A549 (cell line): ENCODE measurements around the gene USP12. TPM values are rescaled to one million over a fixed set of nuclear protein-coding genes. Genes with fewer than 3 reads are reported as not detected.

Source experiments
- ATAC-seq, 2 experiments: fragments of 200-7000 bp in 1 of 2; fragments of >200 bp in 1 of 2; cut with Nextera tagmentation in 1 of 2; cut with Tn5 transposase in 1 of 2; 3 replicates each; pipeline versions ENCODE4 v1.8.0 to v1.9.1; 2018 to 2020; ENCODE audit warnings: mild to moderate bottlenecking in 1 of 2, moderate library complexity in 1 of 2
- CTCF ChIA-PET: fragments of 300-600 bp; sonication (Branson Sonifier 250); formaldehyde crosslinking; extraction: SDS; loops from one replicate; lab custom pipeline; 2021; ENCODE audit warnings: antibody characterized with exemption, inconsistent platforms; lab: Yijun Ruan, JAX
- POLR2A ChIA-PET: fragments of 350-600 bp; formaldehyde crosslinking; extraction: SDS; loops from one replicate; lab custom pipeline; 2021; ENCODE audit warnings: antibody characterized with exemption, inconsistent platforms; lab: Yijun Ruan, JAX
- DNase-seq, 2 experiments: peaks; one replicate each; pipeline versions ENCODE4 v3.0.0 to v3.0.0-alpha.2; 2011 to 2016; ENCODE audit warnings: low read depth in 1 of 2, low spot score in 1 of 2
- FAIRE-seq: peaks from 2 replicates; lab custom pipeline; 2011; peaks lifted over from hg19 to GRCh38; lab: Jason Lieb, UNC
- H3K27ac ChIP-seq, 2 experiments: fragments of >200 bp; sonication (Bioruptor Twin); formaldehyde crosslinking; 3 replicates each; pipeline ENCODE4 v1.5.1; 2016 to 2017
- H3K4me1 ChIP-seq: fragments of >200 bp; sonication (Bioruptor Twin); formaldehyde crosslinking; 3 replicates; pipeline ENCODE4 v1.6.1; 2016
- H3K4me2 ChIP-seq: fragments of >200 bp; sonication (Bioruptor Twin); formaldehyde crosslinking; 3 replicates; pipeline ENCODE4 v1.6.1; 2016
- H3K4me3 ChIP-seq: fragments of >200 bp; sonication (Bioruptor Twin); formaldehyde crosslinking; 3 replicates; pipeline ENCODE4 v1.5.1; 2016
- H3K9me3 ChIP-seq: fragments of >200 bp; sonication (Bioruptor Twin); formaldehyde crosslinking; 3 replicates; pipeline ENCODE4 v1.6.1; 2016
- BHLHE40 ChIP-seq: IDR thresholded peaks from 2 replicates; pipeline ENCODE4 v1.6.1; 2012; ENCODE audit warnings: low read depth, low read length, inconsistent platforms
- CHD4 ChIP-seq: fragments of 200-600 bp; sonication (generic); IDR thresholded peaks from 2 replicates; pipeline ENCODE4 v1.6.1; 2016; ENCODE audit warnings: antibody characterized with exemption, mild to moderate bottlenecking, borderline replicate concordance
- EHMT2 ChIP-seq: fragments of 200-600 bp; sonication (generic); IDR thresholded peaks from 2 replicates; pipeline ENCODE4 v1.6.1; 2016; ENCODE audit warnings: antibody characterized with exemption, low read depth, mild to moderate bottlenecking, moderate library complexity
- FOSL2 ChIP-seq, 2 experiments: fragments of 450-650 bp in 1 of 2; fragments of >200 bp in 1 of 2; sonication (Bioruptor Twin) in 1 of 2; formaldehyde crosslinking; IDR thresholded peaks; 2 replicates each; pipeline versions ENCODE4 v1.5.0 to v1.6.1; 2016 to 2020; ENCODE audit warnings: mild to moderate bottlenecking in 1 of 2, moderate library complexity in 1 of 2
- HEYL ChIP-seq: fragments of 250-450 bp; sonication (Bioruptor Pico); IDR thresholded peaks from 2 replicates; pipeline ENCODE4 v1.8.0; 2021; ENCODE audit warnings: mild to moderate bottlenecking, moderate library complexity
- HOXA7 ChIP-seq: fragments of 250-450 bp; sonication (Bioruptor Pico); IDR thresholded peaks from 2 replicates; pipeline ENCODE4 v1.5.0; 2020; ENCODE audit warnings: mild to moderate bottlenecking, moderate library complexity
- KDM5A ChIP-seq: fragments of 200-600 bp; sonication (generic); IDR thresholded peaks from 2 replicates; pipeline ENCODE4 v1.6.1; 2016; ENCODE audit warnings: antibody characterized with exemption, mild to moderate bottlenecking
- MAZ ChIP-seq: fragments of 150-350 bp; IDR thresholded peaks from 2 replicates; pipeline ENCODE4 v1.6.1; 2014; ENCODE audit warnings: antibody characterized with exemption, low read depth, low read length, borderline replicate concordance
- NFE2L2 ChIP-seq: fragments of 150-350 bp; conservative IDR thresholded peaks from 2 replicates; pipeline ENCODE4 v1.6.1; 2014; ENCODE audit warnings: low read length
- POLR2AphosphoS2 ChIP-seq: conservative IDR thresholded peaks from 2 replicates; pipeline ENCODE4 v1.6.1; 2012; ENCODE audit warnings: low read length, improper control_type of control experiment, inconsistent platforms
- RAD21 ChIP-seq, 2 experiments: fragments of >200 bp in 1 of 2; sonication (Bioruptor Twin) in 1 of 2; formaldehyde crosslinking in 1 of 2; IDR thresholded peaks in 1 of 2; conservative IDR thresholded peaks in 1 of 2; 2 replicates in 1 of 2; 3 replicates in 1 of 2; pipeline ENCODE4 v1.6.1; 2012 to 2018; ENCODE audit warnings: inconsistent platforms in 1 of 2
- RCOR1 ChIP-seq: fragments of 150-350 bp; IDR thresholded peaks from 2 replicates; pipeline ENCODE4 v1.6.1; 2014; ENCODE audit warnings: antibody characterized with exemption, low read length, low read depth
- ZFP36 ChIP-seq: fragments of 450-650 bp; IDR thresholded peaks from 2 replicates; pipeline ENCODE4 v1.6.1; 2014; ENCODE audit warnings: borderline replicate concordance; ENCODE audit not compliant: partially characterized antibody
- ZNF302 ChIP-seq: fragments of 250-450 bp; sonication (Bioruptor Pico); IDR thresholded peaks from 2 replicates; pipeline ENCODE4 v1.9.0; 2021; ENCODE audit warnings: inconsistent platforms, mild to moderate bottlenecking, moderate library complexity
- WGBS: methylation state at CpG from one replicate; pipeline ENCODE4 v1.1.6; 2017; ENCODE audit errors: missing lambda C conversion rate; 5-methylcytosine and 5-hydroxymethylcytosine counted together
- polyA plus RNA-seq, 4 experiments: library from polyadenylated mRNA; depleted of rRNA in 3 of 4; stranded (reverse); fragments of >200 nt; fragmentation: RNase III in 1 of 4; extraction: RNeasy Plus Mini Kit Qiagen cat#74134 plus additional on column Dnase treatment in 1 of 4; gene quantifications; 2 replicates in 3 of 4; 3 replicates in 1 of 4; pipeline ENCODE4 v1.2.3, GENCODE V29; 2011 to 2017
- TF ChIP-seq, protein P1 (sequence below): IDR thresholded peaks from 2 replicates; pipeline ENCODE4 v1.6.1; 2012
- TF ChIP-seq, protein P2 (sequence below): fragments of 250-450 bp; sonication (Bioruptor Pico); IDR thresholded peaks from 2 replicates; pipeline ENCODE4 v1.5.0; 2021; ENCODE audit warnings: mild to moderate bottlenecking, moderate library complexity, borderline replicate concordance
- TF ChIP-seq, protein P3 (sequence below): fragments of 450-650 bp; IDR thresholded peaks from 2 replicates; pipeline ENCODE4 v1.6.1; 2014; ENCODE audit warnings: antibody characterized with exemption
- TF ChIP-seq, protein P4 (sequence below): fragments of 200-600 bp; sonication (generic); IDR thresholded peaks from 2 replicates; pipeline ENCODE4 v1.6.1; 2016; ENCODE audit warnings: antibody characterized with exemption, mild to moderate bottlenecking, moderate library complexity
- TF ChIP-seq, protein P5 (sequence below): IDR thresholded peaks from 2 replicates; pipeline ENCODE4 v1.6.1; 2012
- TF ChIP-seq, protein P6 (sequence below): fragments of >200 bp; sonication (Bioruptor Twin); formaldehyde crosslinking; IDR thresholded peaks from 2 replicates; pipeline ENCODE4 v1.6.1; 2016

Gene USP12
- polyA plus RNA-seq, 2 of the 4 experiments (the other 2 are of a cell fraction), result 19.1 to 21.2 TPM

DNA sequence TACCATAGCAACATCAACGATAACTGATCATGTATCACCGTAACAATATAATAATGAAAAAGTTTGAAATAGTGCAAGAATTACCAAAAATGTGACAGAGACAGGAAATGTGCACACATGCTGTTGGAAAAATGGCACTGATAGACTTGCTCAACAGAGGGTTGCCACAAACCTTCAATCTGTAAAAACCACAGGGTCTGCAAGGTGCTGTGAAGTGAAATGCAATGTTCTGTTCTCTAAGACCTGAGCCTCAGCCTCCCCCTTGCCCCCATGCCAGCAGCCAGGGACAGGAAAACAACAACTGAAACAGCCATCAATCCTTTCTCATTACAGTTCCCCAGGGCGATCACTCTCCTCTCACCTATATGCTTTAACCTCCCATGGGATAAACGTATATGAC, 88.4 kb downstream of the USP12 start:
- ATAC-seq, result no peak
- WGBS, result 92% methylated on average over 4 of the region's 4 CpGs
- Histone ChIP-seq H3K4me3 (no peak overlapping the region), H3K4me2 (no peak overlapping the region), H3K27ac (no peak overlapping the region)
- CTCF ChIA-PET, result no interaction called here
- TF ChIP-seq, protein P1, sequence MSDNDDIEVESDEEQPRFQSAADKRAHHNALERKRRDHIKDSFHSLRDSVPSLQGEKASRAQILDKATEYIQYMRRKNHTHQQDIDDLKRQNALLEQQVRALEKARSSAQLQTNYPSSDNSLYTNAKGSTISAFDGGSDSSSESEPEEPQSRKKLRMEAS, result no peak
- TF ChIP-seq ZNF302 (CRISPR knock-in tag) (no peak), HOXA7 (CRISPR knock-in tag) (no peak), FOSL2 (IDR thresholded peaks at IDR 0.05) (no peak), FOSL2 (CRISPR knock-in tag; IDR thresholded peaks at IDR 0.05) (no peak), EHMT2 (no peak)
- TF ChIP-seq, all 56 proteins: peak for 0
- FAIRE-seq (no peak), DNase-seq (no peak)
- Histone ChIP-seq H3K4me1 (no peaks in the 10 kb centered on the region), H3K9me3 (no peaks in the 10 kb centered on the region)
- POLR2A ChIA-PET, result no interaction called here

DNA sequence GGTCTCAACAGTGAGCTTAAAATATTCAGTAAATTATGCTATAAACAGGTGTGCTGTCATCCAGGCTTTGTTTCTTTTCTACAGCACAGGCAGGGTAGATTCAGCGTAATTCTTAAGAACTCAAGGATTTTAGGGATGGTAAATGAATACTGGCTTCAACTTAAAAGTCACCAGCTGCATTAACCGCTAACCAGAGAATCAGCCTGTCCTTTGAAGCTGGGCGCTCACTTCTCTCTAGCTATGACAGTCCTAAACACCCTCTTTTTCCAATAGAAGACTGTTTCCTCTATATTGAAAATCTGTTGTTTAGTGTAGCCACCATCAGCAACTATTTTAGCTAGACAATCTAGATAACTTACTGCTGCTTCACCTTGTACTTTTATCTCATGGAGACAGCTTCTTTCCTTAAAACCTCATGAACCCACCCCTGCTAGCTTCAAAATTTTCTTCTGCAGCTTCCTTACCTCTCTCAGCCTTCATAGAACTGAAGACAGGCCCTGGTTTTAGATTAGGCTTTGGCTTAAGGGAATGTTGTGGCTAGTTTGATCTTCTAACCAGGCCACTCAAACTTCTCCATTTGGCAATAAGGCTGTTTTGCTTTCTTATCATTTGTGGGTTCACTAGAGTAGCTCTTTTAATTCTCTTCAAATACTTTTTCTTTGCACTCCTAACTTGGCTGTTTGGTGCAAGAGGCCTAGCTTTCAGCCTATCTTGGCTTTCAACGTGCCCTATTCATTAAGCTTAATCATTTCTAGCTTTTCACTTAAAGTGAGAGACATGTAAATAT, 89.5 kb downstream of the USP12 start:
- Histone ChIP-seq H3K4me2 (no peak overlapping the region), H3K4me3 (no peak overlapping the region), H3K9me3 (no peaks in the 10 kb centered on the region), H3K4me1 (no peaks in the 10 kb centered on the region), H3K27ac (no peak overlapping the region)
- 94% methylated on average over 4 of the region's 4 CpGs for WGBS
- FAIRE-seq, result no peak
- DNase-seq, result no peak
- ChIA-PET CTCF (no interaction called here), POLR2A (no interaction called here)
- TF ChIP-seq KDM5A (no peak), ZNF302 (CRISPR knock-in tag) (no peak), RAD21 (conservative IDR thresholded peaks at IDR 0.05 in 1 of 2, IDR thresholded peaks at IDR 0.05 in 1 of 2) (no peak), BHLHE40 (no peak), CHD4 (no peak), NFE2L2 (no peak), HEYL (CRISPR knock-in tag) (no peak), MAZ (no peak), RCOR1 (no peak), POLR2AphosphoS2 (no peak), ZFP36 (no peak)
- TF ChIP-seq, protein P2, sequence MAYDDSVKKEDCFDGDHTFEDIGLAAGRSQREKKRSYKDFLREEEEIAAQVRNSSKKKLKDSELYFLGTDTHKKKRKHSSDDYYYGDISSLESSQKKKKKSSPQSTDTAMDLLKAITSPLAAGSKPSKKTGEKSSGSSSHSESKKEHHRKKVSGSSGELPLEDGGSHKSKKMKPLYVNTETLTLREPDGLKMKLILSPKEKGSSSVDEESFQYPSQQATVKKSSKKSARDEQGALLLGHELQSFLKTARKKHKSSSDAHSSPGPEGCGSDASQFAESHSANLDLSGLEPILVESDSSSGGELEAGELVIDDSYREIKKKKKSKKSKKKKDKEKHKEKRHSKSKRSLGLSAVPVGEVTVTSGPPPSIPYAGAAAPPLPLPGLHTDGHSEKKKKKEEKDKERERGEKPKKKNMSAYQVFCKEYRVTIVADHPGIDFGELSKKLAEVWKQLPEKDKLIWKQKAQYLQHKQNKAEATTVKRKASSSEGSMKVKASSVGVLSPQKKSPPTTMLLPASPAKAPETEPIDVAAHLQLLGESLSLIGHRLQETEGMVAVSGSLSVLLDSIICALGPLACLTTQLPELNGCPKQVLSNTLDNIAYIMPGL (CRISPR knock-in tag), result no peak
- TF ChIP-seq, protein P1, result no peak
- TF ChIP-seq, protein P3, sequence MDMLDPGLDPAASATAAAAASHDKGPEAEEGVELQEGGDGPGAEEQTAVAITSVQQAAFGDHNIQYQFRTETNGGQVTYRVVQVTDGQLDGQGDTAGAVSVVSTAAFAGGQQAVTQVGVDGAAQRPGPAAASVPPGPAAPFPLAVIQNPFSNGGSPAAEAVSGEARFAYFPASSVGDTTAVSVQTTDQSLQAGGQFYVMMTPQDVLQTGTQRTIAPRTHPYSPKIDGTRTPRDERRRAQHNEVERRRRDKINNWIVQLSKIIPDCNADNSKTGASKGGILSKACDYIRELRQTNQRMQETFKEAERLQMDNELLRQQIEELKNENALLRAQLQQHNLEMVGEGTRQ, result no peak
- TF ChIP-seq, protein P4, sequence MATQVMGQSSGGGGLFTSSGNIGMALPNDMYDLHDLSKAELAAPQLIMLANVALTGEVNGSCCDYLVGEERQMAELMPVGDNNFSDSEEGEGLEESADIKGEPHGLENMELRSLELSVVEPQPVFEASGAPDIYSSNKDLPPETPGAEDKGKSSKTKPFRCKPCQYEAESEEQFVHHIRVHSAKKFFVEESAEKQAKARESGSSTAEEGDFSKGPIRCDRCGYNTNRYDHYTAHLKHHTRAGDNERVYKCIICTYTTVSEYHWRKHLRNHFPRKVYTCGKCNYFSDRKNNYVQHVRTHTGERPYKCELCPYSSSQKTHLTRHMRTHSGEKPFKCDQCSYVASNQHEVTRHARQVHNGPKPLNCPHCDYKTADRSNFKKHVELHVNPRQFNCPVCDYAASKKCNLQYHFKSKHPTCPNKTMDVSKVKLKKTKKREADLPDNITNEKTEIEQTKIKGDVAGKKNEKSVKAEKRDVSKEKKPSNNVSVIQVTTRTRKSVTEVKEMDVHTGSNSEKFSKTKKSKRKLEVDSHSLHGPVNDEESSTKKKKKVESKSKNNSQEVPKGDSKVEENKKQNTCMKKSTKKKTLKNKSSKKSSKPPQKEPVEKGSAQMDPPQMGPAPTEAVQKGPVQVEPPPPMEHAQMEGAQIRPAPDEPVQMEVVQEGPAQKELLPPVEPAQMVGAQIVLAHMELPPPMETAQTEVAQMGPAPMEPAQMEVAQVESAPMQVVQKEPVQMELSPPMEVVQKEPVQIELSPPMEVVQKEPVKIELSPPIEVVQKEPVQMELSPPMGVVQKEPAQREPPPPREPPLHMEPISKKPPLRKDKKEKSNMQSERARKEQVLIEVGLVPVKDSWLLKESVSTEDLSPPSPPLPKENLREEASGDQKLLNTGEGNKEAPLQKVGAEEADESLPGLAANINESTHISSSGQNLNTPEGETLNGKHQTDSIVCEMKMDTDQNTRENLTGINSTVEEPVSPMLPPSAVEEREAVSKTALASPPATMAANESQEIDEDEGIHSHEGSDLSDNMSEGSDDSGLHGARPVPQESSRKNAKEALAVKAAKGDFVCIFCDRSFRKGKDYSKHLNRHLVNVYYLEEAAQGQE, result no peak
- TF ChIP-seq, protein P5, sequence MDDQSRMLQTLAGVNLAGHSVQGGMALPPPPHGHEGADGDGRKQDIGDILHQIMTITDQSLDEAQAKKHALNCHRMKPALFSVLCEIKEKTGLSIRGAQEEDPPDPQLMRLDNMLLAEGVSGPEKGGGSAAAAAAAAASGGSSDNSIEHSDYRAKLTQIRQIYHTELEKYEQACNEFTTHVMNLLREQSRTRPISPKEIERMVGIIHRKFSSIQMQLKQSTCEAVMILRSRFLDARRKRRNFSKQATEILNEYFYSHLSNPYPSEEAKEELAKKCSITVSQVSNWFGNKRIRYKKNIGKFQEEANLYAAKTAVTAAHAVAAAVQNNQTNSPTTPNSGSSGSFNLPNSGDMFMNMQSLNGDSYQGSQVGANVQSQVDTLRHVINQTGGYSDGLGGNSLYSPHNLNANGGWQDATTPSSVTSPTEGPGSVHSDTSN, result no peak
- TF ChIP-seq, protein P6, sequence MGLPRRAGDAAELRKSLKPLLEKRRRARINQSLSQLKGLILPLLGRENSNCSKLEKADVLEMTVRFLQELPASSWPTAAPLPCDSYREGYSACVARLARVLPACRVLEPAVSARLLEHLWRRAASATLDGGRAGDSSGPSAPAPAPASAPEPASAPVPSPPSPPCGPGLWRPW, result no peak
- no peak for ATAC-seq
